Epidermal melanocyte (primary cell): Measurements from ENCODE around the gene CSTA.

Experiments used
- DNase-seq: peaks from one replicate; pipeline ENCODE4 v3.0.0; 2011; ENCODE audit warnings: low spot score; ENCODE audit not compliant: insufficient read length

CSTA gene, protein sequence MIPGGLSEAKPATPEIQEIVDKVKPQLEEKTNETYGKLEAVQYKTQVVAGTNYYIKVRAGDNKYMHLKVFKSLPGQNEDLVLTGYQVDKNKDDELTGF

DNA sequence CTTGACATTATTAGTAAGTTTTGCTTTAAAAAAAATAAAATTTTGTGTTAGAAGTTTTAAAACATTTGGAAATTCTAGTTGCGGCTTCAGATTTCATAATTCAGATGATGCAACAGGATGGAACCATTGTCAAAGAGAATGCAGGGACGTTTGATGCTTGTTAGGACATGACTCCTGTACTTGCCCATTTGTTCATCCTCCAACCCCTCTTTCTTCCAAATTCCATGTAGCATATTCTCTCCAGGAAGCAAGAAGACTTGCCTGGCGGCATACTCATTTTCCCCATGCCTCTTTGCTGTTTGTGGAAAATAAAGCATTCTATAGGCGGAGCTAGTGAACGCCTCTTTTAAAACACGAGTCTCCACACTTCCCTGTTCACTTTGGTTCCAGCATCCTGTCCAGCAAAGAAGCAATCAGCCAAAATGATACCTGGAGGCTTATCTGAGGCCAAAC is at the start of gene CSTA:
CSTA (plus strand) TSS at position 378 of the 453 bp plus-strand sequence; CDS start at position 423, 45 bp downstream.
- DNase-seq: no peak

DNA sequence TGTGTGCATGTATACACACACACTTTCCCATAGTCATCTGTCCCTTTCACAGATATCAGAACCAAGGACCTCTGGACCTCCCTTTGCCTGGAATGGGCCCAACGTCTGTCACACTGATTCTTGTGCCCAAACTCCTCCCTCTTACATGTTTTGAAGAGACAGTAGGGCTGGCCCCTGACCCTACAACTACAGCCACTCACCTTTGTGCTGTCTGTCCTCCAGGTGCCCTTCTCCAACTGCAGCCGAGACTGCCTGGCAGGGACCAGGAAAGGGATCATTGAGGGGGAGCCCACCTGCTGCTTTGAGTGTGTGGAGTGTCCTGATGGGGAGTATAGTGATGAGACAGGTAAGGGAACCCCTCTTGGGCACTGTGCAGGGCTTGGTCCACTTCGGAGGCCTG is 43.2 kb upstream of the CSTA start:
- DNase-seq: no peak

DNA sequence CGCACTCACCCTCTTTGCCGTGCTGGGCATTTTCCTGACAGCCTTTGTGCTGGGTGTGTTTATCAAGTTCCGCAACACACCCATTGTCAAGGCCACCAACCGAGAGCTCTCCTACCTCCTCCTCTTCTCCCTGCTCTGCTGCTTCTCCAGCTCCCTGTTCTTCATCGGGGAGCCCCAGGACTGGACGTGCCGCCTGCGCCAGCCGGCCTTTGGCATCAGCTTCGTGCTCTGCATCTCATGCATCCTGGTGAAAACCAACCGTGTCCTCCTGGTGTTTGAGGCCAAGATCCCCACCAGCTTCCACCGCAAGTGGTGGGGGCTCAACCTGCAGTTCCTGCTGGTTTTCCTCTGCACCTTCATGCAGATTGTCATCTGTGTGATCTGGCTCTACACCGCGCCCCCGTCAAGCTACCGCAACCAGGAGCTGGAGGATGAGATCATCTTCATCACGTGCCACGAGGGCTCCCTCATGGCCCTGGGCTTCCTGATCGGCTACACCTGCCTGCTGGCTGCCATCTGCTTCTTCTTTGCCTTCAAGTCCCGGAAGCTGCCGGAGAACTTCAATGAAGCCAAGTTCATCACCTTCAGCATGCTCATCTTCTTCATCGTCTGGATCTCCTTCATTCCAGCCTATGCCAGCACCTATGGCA is 41.1 kb upstream of the CSTA start:
- DNase-seq: no peak

DNA sequence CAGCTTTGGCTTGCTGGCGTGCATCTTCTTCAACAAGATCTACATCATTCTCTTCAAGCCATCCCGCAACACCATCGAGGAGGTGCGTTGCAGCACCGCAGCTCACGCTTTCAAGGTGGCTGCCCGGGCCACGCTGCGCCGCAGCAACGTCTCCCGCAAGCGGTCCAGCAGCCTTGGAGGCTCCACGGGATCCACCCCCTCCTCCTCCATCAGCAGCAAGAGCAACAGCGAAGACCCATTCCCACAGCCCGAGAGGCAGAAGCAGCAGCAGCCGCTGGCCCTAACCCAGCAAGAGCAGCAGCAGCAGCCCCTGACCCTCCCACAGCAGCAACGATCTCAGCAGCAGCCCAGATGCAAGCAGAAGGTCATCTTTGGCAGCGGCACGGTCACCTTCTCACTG is 40.6 kb upstream of the CSTA start:
- no peak for DNase-seq

DNA sequence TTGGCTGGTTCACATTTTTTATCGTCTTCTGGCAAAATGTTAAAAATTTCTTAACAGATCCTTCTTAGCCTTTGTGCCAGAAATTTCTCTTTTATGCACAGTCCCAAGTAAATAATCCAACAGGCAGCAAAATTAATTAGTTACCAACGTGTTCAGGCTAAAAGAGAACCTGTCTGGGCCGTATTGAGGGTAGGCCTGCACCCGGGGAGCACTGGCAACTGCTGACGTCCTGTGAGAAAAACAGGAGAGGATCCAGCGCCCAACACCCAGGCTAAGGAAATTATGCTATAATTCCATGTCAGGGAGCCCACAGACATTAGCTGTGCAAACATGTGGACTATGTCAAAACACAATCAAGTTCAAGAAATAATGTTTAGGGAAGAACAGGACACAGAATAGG is 30.7 kb upstream of the CSTA start:
- DNase-seq: no peak

DNA sequence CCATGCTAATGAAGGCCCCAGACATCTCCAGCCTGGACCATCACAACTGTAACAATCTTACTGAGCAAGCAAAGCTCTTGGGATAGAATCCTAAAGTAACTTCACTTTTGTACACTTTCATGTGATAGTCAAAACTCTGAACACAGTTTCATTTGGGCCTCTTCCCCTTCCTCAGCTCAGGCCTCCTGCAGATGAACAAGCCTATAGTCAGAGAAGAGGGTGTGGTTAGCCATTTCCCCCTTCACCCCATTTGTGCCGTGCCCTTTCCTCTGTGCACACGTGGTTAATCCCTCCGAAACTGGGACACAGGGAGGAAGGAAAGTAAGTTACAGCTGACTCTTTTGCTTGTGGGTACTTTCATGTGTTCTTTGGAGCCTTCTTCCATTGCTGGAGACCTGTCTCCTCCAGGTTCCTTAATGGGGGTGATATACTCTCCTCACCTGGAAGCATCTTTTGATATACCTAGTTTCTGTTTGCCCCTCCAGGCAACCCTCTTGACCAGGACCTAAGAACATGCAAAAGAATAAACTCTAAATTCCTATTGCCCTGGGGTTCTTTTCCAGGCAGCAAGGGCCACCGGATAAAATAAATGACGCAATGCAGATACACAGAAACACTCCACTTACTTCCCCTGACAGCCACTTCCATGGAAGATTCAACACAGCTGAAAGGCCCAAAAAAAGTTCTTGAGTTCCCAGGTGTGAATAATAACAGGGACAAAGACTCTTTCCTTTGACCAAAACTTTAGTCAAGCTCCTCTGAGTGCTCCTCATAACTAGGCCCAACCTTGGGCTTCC is 29.6 kb upstream of the CSTA start:
- DNase-seq: no peak

DNA sequence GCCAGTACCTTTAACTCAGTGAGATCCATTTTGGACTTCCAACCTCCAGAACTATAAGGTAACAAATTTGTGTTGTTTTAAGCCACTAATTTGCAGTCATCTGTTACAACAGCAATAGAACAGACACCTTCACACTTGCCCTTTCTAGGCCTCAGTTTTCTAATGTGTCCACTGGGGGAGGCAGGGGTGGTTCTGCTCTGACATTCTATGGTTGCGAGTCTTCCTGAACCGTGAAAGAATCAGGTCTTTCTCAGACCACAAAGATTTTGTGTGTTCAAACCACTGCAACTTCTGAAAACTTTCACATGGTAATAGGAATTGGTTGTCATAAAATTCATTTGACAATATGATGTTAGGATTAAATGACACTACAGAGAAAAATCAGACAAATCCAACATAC is 26.8 kb upstream of the CSTA start:
- DNase-seq: no peak

DNA sequence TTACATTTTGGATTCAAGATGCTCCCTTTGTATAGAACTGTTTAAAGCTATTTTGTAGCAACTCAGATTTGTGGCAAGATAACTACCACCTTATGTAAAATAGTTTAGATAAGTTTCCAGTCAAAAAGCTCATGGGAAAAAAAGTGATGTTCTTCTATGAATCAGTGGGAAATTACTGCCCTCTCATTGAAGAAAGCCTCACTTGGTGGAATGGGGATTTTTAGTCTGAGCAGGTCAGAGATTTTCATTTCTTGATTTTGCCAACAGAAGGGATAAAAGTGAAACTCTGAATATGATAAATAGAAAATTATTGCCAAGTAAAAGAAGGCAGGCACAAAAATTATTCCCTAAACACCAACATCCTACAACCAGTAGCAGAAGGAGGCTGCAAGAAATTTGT is 25.8 kb upstream of the CSTA start:
- no peak for DNase-seq

DNA sequence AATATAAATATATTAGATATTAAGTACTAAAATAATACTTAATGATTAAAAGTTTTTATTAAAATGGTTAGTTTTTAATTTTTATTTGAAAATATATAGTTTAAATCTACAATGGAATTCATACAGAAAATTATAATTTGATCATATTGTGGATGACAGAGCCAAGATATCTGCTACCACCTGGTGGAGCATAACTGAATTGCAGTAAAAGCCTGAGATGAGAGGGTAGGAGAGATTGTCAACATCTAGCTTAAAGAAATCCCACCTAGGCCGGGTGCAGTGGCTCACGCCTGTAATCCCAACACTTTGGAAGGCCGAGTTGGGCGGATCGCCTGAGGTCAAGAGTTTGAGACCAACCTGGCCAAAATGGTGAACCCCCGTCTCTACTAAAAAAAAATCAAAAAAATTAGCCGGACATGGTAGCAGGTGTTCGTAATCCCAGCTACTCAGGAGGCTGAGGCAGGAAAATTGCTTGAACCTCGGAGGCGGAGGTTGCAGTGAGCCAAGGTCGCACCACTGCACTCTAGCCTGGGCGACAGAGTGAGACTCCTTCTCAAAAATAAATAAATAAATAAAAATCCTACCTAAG is 25.1 kb upstream of the CSTA start:
- no peak for DNase-seq

DNA sequence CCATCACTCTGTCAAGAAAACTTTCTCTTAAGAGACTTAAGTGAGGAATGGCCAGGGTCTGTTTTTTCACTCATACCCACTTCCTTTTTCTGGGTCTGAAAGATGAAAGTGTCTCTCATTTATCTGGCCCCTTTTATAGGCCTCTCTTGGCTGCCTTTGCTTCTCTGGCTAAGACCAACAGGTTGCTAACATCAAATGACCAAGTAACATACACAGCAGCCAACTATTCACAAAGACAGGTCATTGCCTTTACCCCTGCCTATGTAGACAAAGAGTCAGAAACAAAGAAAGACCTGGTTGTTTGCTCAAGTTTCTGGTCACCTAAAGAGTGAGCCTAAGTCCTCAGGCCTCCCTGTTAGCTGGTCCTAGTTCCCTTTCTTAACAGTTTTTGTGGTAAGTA is 24.0 kb upstream of the CSTA start:
- no peak for DNase-seq

DNA sequence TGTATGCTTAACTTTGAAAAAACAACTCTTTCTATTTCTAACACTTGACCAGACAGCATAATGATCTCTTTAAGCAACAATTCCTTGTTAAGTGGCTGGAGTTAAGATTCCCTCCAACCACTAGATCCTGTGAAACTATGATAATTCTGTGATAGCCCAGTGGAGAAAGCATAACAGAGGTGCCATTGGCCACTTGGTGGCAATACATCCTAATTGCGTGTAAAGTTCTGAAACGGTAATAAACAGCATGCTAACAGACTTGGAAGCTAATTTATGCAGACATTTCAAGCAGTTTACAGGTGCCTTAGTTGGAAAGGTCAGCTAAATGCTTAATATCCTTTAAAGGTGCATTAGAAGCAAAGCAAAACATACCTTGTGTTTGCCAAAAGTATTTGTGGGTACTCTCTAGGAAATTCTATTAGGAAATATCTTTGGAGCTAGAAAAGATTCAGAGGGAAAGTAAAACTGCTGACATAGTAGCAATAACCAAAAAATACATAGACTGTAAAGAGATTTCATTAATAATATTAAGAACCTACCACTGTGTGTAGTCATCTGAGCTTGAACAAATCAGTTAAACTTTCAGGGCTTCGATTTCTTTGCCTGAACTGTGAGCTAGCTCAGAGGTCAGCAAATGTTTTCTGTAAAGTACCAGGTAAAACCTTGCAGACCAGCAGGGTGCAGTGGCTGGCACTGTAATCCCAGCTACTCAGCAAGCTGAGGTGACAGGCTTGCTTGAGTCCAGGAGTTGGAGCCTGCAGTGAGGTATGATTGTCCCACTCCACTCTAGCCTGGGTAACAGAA is 19.0 kb upstream of the CSTA start:
- DNase-seq: no peak

DNA sequence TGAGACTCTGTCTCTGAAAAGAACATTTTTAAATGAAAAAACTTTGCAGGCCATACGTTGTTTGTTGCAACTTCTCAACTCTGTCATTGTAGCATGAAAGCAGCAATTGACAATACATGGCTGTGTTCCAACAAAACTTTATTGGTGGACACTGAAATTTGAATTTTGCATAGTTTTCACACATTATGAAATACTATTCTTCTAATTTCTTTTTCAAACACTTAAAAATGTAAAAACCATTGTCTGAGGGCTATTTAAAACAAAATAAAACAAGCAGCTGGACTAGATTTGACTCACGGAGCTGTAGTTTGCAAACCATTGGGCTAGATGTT is 18.5 kb upstream of the CSTA start:
- no peak for DNase-seq

DNA sequence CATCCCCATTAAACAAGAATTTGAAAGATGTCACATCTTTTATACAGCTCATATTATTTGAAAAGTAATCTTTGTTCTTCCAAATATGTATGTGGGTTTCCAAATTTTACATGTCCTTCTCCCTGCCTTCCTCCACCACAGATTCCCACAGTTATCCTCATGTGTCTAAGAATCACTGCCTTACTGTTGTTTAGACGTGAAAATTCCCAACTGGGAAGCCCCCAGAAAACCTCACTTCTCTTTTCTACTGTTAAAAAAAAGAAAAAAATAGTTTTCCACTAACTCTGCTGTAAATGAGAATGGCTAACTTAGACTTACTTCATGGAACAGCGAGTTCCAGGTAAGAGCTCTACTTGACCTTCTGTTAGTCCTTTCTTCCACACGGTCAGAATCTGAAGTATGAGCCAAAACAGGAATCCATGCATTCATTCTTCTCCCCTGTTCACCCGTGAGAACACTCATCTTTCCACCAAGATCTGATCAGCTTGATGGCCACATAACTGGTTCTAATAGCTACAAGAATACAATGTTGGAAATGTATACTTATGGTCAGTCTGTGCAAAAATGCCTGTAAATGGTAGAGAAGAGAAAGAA is 17.9 kb upstream of the CSTA start:
- no peak for DNase-seq

DNA sequence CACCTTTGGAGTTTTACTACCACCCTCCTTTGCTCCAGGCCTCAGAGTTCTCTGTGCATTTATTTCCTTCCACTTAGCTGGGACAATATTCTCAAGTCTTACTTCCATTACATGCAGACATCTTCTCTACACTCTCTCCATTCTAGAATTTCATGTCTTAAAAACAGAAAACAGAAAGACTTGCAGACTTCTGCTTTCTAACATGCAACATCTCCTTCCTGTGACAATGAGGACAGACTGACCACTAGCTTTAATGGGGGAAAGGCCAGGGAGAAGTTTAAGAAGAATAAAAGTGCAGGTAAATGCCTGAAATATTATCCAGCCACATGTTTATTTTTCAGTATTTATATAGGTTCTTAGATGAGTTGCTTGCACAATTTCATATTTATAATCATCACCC is 17.1 kb upstream of the CSTA start:
- DNase-seq: no peak

DNA sequence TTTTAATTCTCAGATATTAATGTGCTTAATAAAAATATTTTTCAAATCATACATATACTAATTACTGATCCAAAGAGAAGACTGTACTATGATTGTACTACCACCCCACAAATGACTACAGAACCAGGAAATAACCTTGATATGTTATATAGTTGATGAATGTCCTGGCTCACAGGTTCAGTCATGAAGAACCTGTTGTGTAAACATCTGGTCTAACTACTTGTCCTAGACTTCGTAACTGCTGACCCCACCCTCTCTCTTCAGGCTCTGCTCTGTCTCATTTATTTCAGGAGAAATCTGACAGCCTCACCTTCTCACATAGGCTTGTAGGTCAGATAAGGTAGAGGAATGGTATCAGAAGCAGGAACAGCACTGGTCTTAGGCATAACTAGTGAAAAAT is 14.7 kb upstream of the CSTA start:
- DNase-seq: no peak

DNA sequence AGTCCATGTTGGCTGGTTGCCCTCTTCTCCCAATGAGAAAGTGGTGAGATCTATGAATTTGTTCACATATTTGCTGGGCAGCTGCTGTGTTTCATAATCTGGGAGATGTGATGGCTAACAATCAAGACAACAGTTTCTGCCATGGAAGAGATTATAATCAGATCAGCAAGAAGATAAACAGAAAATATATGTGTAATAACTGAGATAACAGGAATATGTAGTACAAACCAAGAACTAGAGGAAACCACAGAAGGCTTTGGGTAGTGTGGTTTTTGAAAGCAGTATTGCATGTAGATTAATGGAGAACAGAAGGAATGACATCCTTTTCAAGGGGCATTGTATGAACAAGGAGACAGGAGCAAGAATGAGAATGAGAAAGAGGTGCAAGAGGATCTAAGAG is 12.2 kb upstream of the CSTA start:
- DNase-seq: no peak

DNA sequence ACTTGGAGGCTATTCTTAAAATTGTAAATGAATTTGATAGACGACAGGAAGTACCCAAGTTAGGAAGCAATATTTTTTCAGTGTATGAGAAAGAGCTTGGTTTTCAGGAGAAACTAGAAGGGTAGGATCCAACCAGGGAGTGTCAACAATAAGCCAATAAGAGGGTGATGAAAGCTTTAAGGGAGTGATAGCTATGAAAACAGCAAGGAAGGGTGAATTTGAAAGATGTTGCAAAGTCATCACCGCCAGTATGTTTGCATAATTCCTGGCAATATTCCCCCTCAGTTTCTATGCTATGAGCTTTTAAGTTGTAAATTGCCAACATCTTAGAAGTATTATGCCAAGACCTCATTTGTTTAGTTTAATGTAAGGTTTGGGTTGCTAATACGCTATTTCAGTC is 11.8 kb upstream of the CSTA start:
- no peak for DNase-seq

DNA sequence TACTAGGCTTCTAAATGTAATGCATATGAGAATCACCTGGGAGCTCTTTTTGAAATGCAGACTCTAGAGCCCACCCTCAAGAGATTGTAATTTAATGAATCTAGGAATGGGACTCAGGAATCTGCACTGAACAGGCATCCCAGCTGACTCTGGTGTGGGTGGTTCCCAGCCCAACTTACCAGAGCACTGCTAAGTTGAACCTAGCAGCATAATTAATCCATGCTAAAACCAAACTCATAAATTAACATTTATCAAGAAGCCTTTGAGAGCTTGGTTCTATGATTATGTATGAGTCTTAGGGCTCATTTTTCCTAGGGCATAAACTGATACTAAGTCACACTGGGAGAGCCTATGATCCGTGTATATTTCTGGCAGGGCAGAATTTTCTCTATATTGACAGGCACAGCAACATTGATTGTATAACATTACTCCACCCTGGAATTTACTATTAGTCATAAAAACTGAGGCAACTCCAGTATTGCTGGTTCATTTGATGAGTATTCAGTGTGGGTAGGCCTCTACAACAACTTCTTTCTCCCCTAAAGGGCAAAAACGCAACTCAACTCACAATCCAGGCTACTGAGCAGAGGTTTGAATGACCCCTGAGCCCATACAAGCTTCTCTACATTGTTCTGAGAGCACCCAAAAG is 10.7 kb upstream of the CSTA start:
- no peak for DNase-seq

DNA sequence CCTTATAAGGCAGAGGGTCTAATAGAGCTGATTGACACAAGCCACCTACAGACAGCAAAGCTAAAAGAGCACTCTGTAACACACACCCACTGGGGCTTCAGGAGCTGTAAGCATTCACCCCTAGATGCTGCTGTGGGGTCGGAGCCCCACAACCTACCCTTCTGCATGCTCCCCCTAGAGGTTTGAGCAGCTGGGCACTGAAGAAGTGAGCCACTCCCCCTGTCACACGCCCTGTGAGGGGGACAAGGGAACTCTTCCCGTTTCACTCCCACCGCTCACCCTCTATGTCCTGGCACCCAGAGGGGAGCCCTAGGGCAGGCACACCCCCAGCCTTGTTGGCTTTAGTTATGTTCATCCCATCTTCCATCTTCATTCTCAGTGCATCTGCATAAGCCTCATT is 9.4 kb upstream of the CSTA start:
- DNase-seq: no peak

DNA sequence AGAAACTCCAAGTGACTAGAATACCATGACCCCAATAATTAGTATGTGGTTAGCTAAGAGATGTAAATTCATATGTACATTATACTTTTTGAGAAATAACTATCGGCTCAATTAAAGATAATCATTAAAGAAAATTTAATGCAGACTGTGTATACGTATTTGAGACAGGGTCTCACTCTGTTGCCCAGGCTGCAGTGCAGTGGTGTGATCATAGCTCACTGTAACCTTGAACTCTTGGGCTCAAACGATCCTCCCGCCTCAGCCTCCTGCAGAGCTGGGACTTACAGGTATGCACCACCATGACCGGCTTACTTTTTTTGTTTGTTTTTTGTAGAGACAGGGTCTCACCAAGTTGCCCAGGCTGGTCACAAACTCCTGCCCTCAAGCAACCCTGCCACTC is 8.7 kb upstream of the CSTA start:
- DNase-seq: no peak

DNA sequence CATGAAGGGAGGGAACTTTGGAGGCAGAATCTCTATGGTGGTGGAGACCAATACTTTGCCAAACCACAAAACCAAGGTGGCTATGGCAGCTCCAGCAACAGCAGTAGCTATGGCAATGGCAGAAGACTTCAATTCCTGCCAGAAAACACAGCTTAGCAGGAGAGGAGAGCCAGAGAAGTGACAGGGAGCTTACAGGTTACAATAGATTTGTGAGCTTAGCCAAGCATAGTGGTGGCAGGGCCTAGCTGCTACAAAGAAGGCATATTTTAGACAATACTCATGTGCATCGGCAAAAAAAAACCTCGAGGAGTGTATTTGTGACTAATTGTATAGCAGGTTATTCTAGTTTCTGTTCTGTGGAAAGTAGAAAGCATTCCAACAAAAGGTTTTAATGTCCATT is 6.4 kb upstream of the CSTA start:
- no peak for DNase-seq
